Neural crest cell (in vitro differentiated cells): ENCODE results near the gene NPSR1. TPM values are rescaled to one million over a fixed set of nuclear protein-coding genes. Genes with fewer than 3 reads are reported as not detected.

Source experiments
- DNase-seq: peaks from one replicate; pipeline ENCODE4 v3.0.0; 2021; ENCODE audit warnings: low read depth, mixed read lengths, low spot score
- H3K27ac Mint-ChIP-seq: one replicate; pipeline ENCODE4 v1.8.0; 2021; ENCODE audit warnings: mild to moderate bottlenecking, mixed read lengths; ENCODE audit not compliant: unreplicated experiment
- H3K27me3 Mint-ChIP-seq: 2 replicates; pipeline ENCODE4 v1.8.0; 2021; ENCODE audit warnings: low read depth, mild to moderate bottlenecking, mixed read lengths
- H3K36me3 Mint-ChIP-seq: 2 replicates; pipeline ENCODE4 v1.8.0; 2021; ENCODE audit warnings: low read depth, mild to moderate bottlenecking, mixed read lengths
- H3K4me1 Mint-ChIP-seq: 2 replicates; pipeline ENCODE4 v1.8.0; 2021; ENCODE audit warnings: mixed read lengths
- H3K4me3 Mint-ChIP-seq: one replicate; pipeline ENCODE4 v1.8.0; 2021; ENCODE audit warnings: mild to moderate bottlenecking, mixed read lengths
- H3K9me3 Mint-ChIP-seq: 2 replicates; pipeline ENCODE4 v1.8.0; 2021; ENCODE audit warnings: mixed read lengths
- CTCF ChIP-seq: fragments of 200-600 bp; sonication (generic); conservative IDR thresholded peaks from 2 replicates; pipeline ENCODE4 v1.5.0; 2021; ENCODE audit warnings: antibody characterized with exemption, mild to moderate bottlenecking
- total RNA-seq: library from RNA; stranded (reverse); gene quantifications from 2 replicates; pipeline ENCODE4 v1.2.1, GENCODE V29; 2021

The NPSR1 gene
- total RNA-seq, 1 donor from 2014 or later, result not detected

- no peak for DNase-seq
- no peaks in the 10 kb centered on the region for H3K9me3 Mint-ChIP-seq
- no peaks in the 10 kb centered on the region for H3K36me3 Mint-ChIP-seq
- TF ChIP-seq CTCF, result no peak
- no peaks in the 10 kb centered on the region for H3K27me3 Mint-ChIP-seq
- H3K4me3 Mint-ChIP-seq, result no peak overlapping the region
- H3K4me1 Mint-ChIP-seq, result peaks cover 20% of the 10 kb centered on the region
- peak overlapping the region; percentile 37 for H3K27ac Mint-ChIP-seq
These were observed 4.2 kb downstream of the NPSR1 start for GRCh38 chr7:34662058-34662708.

- no peaks in the 10 kb centered on the region for H3K27me3 Mint-ChIP-seq
- no peaks in the 10 kb centered on the region for H3K36me3 Mint-ChIP-seq
- no peak overlapping the region for H3K4me3 Mint-ChIP-seq
- no peak for DNase-seq
- H3K9me3 Mint-ChIP-seq, result no peaks in the 10 kb centered on the region
- no peak for TF ChIP-seq CTCF
- H3K27ac Mint-ChIP-seq, result no peak overlapping the region
- peaks cover 17% of the 10 kb centered on the region for H3K4me1 Mint-ChIP-seq
These were observed 6.7 kb downstream of the NPSR1 start for GRCh38 chr7:34664755-34665154.

GRCh38 chr7:34672430-34672829 lies 14.4 kb downstream of the NPSR1 start:
- no peak for DNase-seq
- Mint-ChIP-seq H3K36me3 (no peaks in the 10 kb centered on the region), H3K27me3 (no peaks in the 10 kb centered on the region), H3K4me3 (no peak overlapping the region), H3K9me3 (no peaks in the 10 kb centered on the region), H3K4me1 (no peaks in the 10 kb centered on the region), H3K27ac (no peak overlapping the region)
- TF ChIP-seq CTCF, result no peak

GRCh38 chr7:34673066-34673465 lies 15.0 kb downstream of the NPSR1 start:
- TF ChIP-seq CTCF, result no peak
- no peaks in the 10 kb centered on the region for H3K9me3 Mint-ChIP-seq
- H3K27me3 Mint-ChIP-seq, result no peaks in the 10 kb centered on the region
- H3K4me1 Mint-ChIP-seq, result no peaks in the 10 kb centered on the region
- no peaks in the 10 kb centered on the region for H3K36me3 Mint-ChIP-seq
- H3K27ac Mint-ChIP-seq, result no peak overlapping the region
- H3K4me3 Mint-ChIP-seq, result no peak overlapping the region
- no peak for DNase-seq

- peak; percentile 64 for TF ChIP-seq CTCF
- Mint-ChIP-seq H3K27me3 (no peaks in the 10 kb centered on the region), H3K27ac (no peak overlapping the region), H3K36me3 (no peaks in the 10 kb centered on the region), H3K9me3 (no peaks in the 10 kb centered on the region), H3K4me1 (no peaks in the 10 kb centered on the region), H3K4me3 (no peak overlapping the region)
- no peak for DNase-seq
These were observed 17.8 kb downstream of the NPSR1 start for GRCh38 chr7:34675749-34676374.
